Chondrocyte (in vitro differentiated cells): ENCODE data around the gene UCP3. TPM values are rescaled to one million over a fixed set of nuclear protein-coding genes. Genes with fewer than 3 reads are reported as not detected.
A peak's percentile ranks its signal among the peaks of the same experiment; 100 is the strongest.

Source experiments
- DNase-seq: peaks from one replicate; pipeline ENCODE4 v3.0.0; 2021; ENCODE audit warnings: mixed read lengths, low spot score
- H3K27ac Mint-ChIP-seq: one replicate; pipeline ENCODE4 v1.8.0; 2021; ENCODE audit warnings: mild to moderate bottlenecking, moderate library complexity, mixed read lengths; ENCODE audit not compliant: unreplicated experiment
- H3K27me3 Mint-ChIP-seq: 2 replicates; pipeline ENCODE4 v1.8.0; 2021; ENCODE audit warnings: low read depth, mixed read lengths
- H3K36me3 Mint-ChIP-seq: 2 replicates; pipeline ENCODE4 v1.8.0; 2021; ENCODE audit warnings: low read depth, mixed read lengths
- H3K4me1 Mint-ChIP-seq: 2 replicates; pipeline ENCODE4 v1.8.0; 2021; ENCODE audit warnings: low read depth, mild to moderate bottlenecking, mixed read lengths
- H3K4me3 Mint-ChIP-seq: one replicate; pipeline ENCODE4 v1.8.0; 2021; ENCODE audit warnings: mild to moderate bottlenecking, moderate library complexity, mixed read lengths; ENCODE audit not compliant: unreplicated experiment
- H3K9me3 Mint-ChIP-seq: 2 replicates; pipeline ENCODE4 v1.8.0; 2021; ENCODE audit warnings: low read depth, mixed read lengths
- total RNA-seq: library from RNA; stranded (reverse); gene quantifications from 3 replicates; pipeline ENCODE4 v1.2.1, GENCODE V29; 2021
- TF ChIP-seq, protein P1 (sequence below): fragments of 200-600 bp; sonication (generic); IDR thresholded peaks from 2 replicates; pipeline ENCODE4 v1.5.0; 2021; ENCODE audit warnings: antibody characterized with exemption, mild to moderate bottlenecking, moderate library complexity

The UCP3 gene
- total RNA-seq, 1 donor from 2014 or later = 0.47 TPM

DNA sequence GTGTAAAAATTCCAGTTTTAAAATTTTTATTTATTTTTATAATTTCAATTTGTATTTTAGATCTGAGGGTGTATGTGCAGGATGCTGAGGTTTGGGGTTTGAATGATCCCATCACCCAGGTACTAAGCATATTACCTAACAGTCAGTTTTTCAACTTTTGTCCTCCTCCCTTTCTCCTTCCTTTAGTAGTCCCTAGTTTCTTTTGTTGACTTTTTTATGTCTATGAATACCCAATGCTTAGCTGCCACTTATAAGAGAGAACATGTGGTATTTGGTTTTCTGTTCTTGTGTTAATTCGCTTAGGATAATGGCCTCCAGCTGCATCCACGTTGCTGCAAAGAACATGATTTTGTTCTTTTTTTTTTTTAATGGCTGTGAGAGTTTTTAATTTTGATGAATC lies 35.7 kb upstream of the UCP3 start:
- H3K9me3 Mint-ChIP-seq = no peaks in the 10 kb centered on the region
- H3K27me3 Mint-ChIP-seq = no peaks in the 10 kb centered on the region
- H3K4me1 Mint-ChIP-seq = no peaks in the 10 kb centered on the region
- no peak overlapping the region for H3K27ac Mint-ChIP-seq
- DNase-seq = no peak
- peaks cover 14% of the 10 kb centered on the region for H3K36me3 Mint-ChIP-seq
- TF ChIP-seq, protein P1, sequence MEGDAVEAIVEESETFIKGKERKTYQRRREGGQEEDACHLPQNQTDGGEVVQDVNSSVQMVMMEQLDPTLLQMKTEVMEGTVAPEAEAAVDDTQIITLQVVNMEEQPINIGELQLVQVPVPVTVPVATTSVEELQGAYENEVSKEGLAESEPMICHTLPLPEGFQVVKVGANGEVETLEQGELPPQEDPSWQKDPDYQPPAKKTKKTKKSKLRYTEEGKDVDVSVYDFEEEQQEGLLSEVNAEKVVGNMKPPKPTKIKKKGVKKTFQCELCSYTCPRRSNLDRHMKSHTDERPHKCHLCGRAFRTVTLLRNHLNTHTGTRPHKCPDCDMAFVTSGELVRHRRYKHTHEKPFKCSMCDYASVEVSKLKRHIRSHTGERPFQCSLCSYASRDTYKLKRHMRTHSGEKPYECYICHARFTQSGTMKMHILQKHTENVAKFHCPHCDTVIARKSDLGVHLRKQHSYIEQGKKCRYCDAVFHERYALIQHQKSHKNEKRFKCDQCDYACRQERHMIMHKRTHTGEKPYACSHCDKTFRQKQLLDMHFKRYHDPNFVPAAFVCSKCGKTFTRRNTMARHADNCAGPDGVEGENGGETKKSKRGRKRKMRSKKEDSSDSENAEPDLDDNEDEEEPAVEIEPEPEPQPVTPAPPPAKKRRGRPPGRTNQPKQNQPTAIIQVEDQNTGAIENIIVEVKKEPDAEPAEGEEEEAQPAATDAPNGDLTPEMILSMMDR = no peak
- H3K4me3 Mint-ChIP-seq = no peak overlapping the region

- Mint-ChIP-seq H3K9me3 (no peaks in the 10 kb centered on the region), H3K27ac (no peak overlapping the region), H3K4me3 (no peak overlapping the region), H3K36me3 (peaks cover 16% of the 10 kb centered on the region), H3K4me1 (no peaks in the 10 kb centered on the region), H3K27me3 (no peaks in the 10 kb centered on the region)
- DNase-seq = no peak
- TF ChIP-seq, protein P1 = no peak
These were observed 34.6 kb upstream of the UCP3 start for GRCh38 chr11:74043450-74043849.

DNA sequence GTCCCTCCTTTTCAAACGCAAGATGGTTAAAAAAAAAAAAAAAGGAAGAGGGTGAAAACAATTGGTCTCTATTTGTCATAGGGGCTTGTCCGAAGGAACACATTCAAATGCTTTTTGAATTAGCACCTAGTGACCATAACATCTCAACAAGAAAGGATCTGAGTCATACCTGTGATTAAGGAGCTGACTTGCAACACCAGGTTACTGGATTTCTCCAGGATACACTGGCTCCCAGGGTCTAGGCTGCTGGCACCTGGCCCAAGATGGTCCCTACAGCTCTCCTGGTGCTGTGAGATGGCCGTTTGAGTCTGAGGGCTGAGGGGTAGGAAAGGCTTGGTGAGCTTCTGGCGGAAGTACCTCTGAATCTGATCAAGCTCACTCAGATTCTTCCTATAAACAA lies 28.4 kb upstream of the UCP3 start:
- no peak for DNase-seq
- Mint-ChIP-seq H3K4me3 (no peak overlapping the region), H3K27ac (no peak overlapping the region), H3K36me3 (peaks cover 30% of the 10 kb centered on the region), H3K4me1 (peaks cover 12% of the 10 kb centered on the region), H3K9me3 (no peaks in the 10 kb centered on the region), H3K27me3 (no peaks in the 10 kb centered on the region)
- TF ChIP-seq, protein P1 = no peak

- Mint-ChIP-seq H3K4me3 (no peak overlapping the region), H3K9me3 (no peaks in the 10 kb centered on the region), H3K27ac (peak overlapping the region; percentile 67), H3K27me3 (no peaks in the 10 kb centered on the region), H3K4me1 (peaks cover 12% of the 10 kb centered on the region), H3K36me3 (peaks cover 35% of the 10 kb centered on the region)
- TF ChIP-seq, protein P1 = no peak
- no peak for DNase-seq
These were observed 26.4 kb upstream of the UCP3 start for GRCh38 chr11:74035264-74035663.

GRCh38 chr11:74033046-74033445 lies 24.2 kb upstream of the UCP3 start:
- Mint-ChIP-seq H3K27me3 (no peaks in the 10 kb centered on the region), H3K9me3 (no peaks in the 10 kb centered on the region), H3K4me1 (peaks cover 12% of the 10 kb centered on the region), H3K27ac (no peak overlapping the region), H3K36me3 (peaks cover 31% of the 10 kb centered on the region), H3K4me3 (no peak overlapping the region)
- no peak for DNase-seq
- TF ChIP-seq, protein P1 = no peak
